ENCODE results near the gene SLC1A4. TPM values are rescaled to one million over a fixed set of nuclear protein-coding genes. Genes with fewer than 3 reads are reported as not detected.

Gene SLC1A4
- total RNA-seq, 2 donors from 2014 or later, result 0.07 to 1.9 TPM

DNA sequence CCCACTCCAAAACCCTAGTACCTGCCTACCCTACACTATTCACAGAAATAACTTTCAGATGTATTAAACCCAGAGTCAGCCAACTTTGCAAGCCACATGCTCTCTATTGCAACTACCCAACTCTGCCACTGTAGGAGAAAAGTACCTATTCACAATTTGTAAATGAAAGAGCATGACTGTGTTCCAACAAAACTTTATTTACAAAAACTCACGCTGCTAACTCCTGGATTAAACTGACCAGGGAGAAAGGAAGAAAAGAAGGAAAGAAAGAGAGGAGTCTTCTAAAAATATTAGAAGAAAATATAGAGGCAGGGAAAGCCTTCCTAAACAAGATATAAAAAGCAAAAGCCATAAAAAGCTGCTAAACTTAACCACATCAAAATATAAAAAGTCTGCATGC is 24.6 kb downstream of the SLC1A4 start:
- Histone ChIP-seq H3K9ac (ENCODE audit: extremely low read depth, low read length, poor library complexity, severe bottlenecking) (no peak overlapping the region), H3K27ac (ENCODE audit: low read depth, low read length) (no peak overlapping the region), H3K4me3 (ENCODE audit: low read length) (no peak overlapping the region), H3K4me1 (ENCODE audit: control insufficient read depth, insufficient read depth, low read length) (no peaks in the 10 kb centered on the region), H3K27me3 (ENCODE audit: control insufficient read depth, insufficient read depth, low read length, poor library complexity, severe bottlenecking) (no peaks in the 10 kb centered on the region), H3K9me3 (ENCODE audit: control insufficient read depth, low read length) (no peaks in the 10 kb centered on the region), H3K36me3 (ENCODE audit: control insufficient read depth, insufficient read depth, low read length) (no peaks in the 10 kb centered on the region)
- DNase-seq, result no peak
- Mint-ChIP-seq H3K4me3 (no peak overlapping the region), H3K36me3 (ENCODE audit: low read depth) (no peaks in the 10 kb centered on the region), H3K9me3 (no peaks in the 10 kb centered on the region), H3K27me3 (ENCODE audit: insufficient read depth) (no peaks in the 10 kb centered on the region), H3K27ac (no peak overlapping the region), H3K4me1 (no peaks in the 10 kb centered on the region)
- WGBS, 2 experiments (ENCODE audit: insufficient coverage in 1 of 2, insufficient read length in 1 of 2), result 50% methylated on average over 1 of the region's 1 CpG; no CpG with 5 or more reads in 1 of the 2 experiments
- TF ChIP-seq, protein P1, sequence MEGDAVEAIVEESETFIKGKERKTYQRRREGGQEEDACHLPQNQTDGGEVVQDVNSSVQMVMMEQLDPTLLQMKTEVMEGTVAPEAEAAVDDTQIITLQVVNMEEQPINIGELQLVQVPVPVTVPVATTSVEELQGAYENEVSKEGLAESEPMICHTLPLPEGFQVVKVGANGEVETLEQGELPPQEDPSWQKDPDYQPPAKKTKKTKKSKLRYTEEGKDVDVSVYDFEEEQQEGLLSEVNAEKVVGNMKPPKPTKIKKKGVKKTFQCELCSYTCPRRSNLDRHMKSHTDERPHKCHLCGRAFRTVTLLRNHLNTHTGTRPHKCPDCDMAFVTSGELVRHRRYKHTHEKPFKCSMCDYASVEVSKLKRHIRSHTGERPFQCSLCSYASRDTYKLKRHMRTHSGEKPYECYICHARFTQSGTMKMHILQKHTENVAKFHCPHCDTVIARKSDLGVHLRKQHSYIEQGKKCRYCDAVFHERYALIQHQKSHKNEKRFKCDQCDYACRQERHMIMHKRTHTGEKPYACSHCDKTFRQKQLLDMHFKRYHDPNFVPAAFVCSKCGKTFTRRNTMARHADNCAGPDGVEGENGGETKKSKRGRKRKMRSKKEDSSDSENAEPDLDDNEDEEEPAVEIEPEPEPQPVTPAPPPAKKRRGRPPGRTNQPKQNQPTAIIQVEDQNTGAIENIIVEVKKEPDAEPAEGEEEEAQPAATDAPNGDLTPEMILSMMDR (conservative IDR thresholded peaks at IDR 0.05), result no peak

DNA sequence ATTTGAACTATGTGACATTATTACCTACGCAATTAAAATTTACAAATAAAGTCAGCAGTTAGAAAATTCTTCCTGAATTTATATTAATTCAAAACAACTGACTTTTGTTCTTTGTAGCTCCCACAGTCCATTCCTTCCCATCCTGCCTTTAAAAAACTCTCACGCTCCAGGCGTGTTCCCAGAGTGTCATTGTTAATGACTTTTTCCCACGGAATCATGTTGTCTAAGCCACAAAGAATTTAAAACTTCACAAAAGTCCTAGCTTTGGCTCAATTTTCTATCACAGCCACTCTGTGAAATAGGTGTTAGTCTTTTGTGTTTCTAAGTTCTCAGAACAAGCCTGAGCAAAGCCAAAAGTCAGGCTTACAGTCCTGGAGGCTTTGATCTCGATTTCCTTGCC is 26.5 kb downstream of the SLC1A4 start:
- Mint-ChIP-seq H3K4me3 (no peak overlapping the region), H3K27ac (no peak overlapping the region), H3K4me1 (no peaks in the 10 kb centered on the region), H3K27me3 (ENCODE audit: insufficient read depth) (no peaks in the 10 kb centered on the region), H3K36me3 (ENCODE audit: low read depth) (no peaks in the 10 kb centered on the region), H3K9me3 (no peaks in the 10 kb centered on the region)
- no peak for DNase-seq
- H3K4me1 ChIP-seq (ENCODE audit: control insufficient read depth, insufficient read depth, low read length), result no peaks in the 10 kb centered on the region
- H3K9me3 ChIP-seq (ENCODE audit: control insufficient read depth, low read length), result no peaks in the 10 kb centered on the region
- no peak overlapping the region for H3K27ac ChIP-seq (ENCODE audit: low read depth, low read length)
- no peaks in the 10 kb centered on the region for H3K36me3 ChIP-seq (ENCODE audit: control insufficient read depth, insufficient read depth, low read length)
- TF ChIP-seq, protein P1 (conservative IDR thresholded peaks at IDR 0.05), result no peak
- H3K4me3 ChIP-seq (ENCODE audit: low read length), result no peak overlapping the region
- H3K27me3 ChIP-seq (ENCODE audit: control insufficient read depth, insufficient read depth, low read length, poor library complexity, severe bottlenecking), result no peaks in the 10 kb centered on the region
- 93 to 94% methylated on average over 4 to 5 of the region's 5 CpGs for WGBS, 2 experiments (ENCODE audit: insufficient coverage in 1 of 2, insufficient read length in 1 of 2)
- H3K9ac ChIP-seq (ENCODE audit: extremely low read depth, low read length, poor library complexity, severe bottlenecking), result no peak overlapping the region

DNA sequence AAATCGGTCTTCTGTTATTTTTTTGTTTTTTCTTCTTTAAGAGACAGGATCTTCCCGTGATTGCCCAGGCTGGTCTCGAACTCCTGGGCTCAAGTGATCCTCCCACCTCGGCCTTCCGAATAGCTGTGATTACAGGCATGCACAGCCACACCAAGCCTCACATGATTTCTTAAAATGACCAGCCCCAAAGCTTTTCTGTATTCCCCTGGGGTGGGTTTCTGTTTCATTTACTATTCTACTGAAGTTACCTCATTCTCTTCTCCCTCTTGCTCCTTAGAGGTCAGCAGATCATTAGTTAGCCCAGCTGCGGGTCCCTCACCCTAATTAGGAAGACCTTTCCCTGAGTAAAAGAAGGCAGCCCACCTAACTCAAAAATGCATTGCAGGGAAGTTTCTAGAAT is 27.6 kb downstream of the SLC1A4 start:
- H3K36me3 Mint-ChIP-seq (ENCODE audit: low read depth), result no peaks in the 10 kb centered on the region
- H3K9me3 Mint-ChIP-seq, result no peaks in the 10 kb centered on the region
- H3K4me1 ChIP-seq (ENCODE audit: control insufficient read depth, insufficient read depth, low read length), result peaks cover 6% of the 10 kb centered on the region
- H3K9me3 ChIP-seq (ENCODE audit: control insufficient read depth, low read length), result no peaks in the 10 kb centered on the region
- whole genome bisulfite sequencing, 2 experiments (ENCODE audit: insufficient coverage in 1 of 2, insufficient read length in 1 of 2), result 93 to 94% methylated on average over 2 to 6 of the region's 6 CpGs
- H3K4me1 Mint-ChIP-seq, result peaks cover 6% of the 10 kb centered on the region
- no peak for DNase-seq
- no peak overlapping the region for H3K4me3 ChIP-seq (ENCODE audit: low read length)
- H3K36me3 ChIP-seq (ENCODE audit: control insufficient read depth, insufficient read depth, low read length), result no peaks in the 10 kb centered on the region
- H3K27me3 Mint-ChIP-seq (ENCODE audit: insufficient read depth), result no peaks in the 10 kb centered on the region
- no peak overlapping the region for H3K9ac ChIP-seq (ENCODE audit: extremely low read depth, low read length, poor library complexity, severe bottlenecking)
- H3K27me3 ChIP-seq (ENCODE audit: control insufficient read depth, insufficient read depth, low read length, poor library complexity, severe bottlenecking), result no peaks in the 10 kb centered on the region
- no peak overlapping the region for H3K27ac Mint-ChIP-seq
- H3K4me3 Mint-ChIP-seq, result no peak overlapping the region
- no peak overlapping the region for H3K27ac ChIP-seq (ENCODE audit: low read depth, low read length)
- TF ChIP-seq, protein P1 (conservative IDR thresholded peaks at IDR 0.05), result no peak
